ENCODE data around the gene TOMM20.
"Not testable (repeated sequence)": the region's sequence is repeated elsewhere in the genome, so short reads cannot be mapped to it uniquely, and the experiment has no call there.

Gene TOMM20

DNA sequence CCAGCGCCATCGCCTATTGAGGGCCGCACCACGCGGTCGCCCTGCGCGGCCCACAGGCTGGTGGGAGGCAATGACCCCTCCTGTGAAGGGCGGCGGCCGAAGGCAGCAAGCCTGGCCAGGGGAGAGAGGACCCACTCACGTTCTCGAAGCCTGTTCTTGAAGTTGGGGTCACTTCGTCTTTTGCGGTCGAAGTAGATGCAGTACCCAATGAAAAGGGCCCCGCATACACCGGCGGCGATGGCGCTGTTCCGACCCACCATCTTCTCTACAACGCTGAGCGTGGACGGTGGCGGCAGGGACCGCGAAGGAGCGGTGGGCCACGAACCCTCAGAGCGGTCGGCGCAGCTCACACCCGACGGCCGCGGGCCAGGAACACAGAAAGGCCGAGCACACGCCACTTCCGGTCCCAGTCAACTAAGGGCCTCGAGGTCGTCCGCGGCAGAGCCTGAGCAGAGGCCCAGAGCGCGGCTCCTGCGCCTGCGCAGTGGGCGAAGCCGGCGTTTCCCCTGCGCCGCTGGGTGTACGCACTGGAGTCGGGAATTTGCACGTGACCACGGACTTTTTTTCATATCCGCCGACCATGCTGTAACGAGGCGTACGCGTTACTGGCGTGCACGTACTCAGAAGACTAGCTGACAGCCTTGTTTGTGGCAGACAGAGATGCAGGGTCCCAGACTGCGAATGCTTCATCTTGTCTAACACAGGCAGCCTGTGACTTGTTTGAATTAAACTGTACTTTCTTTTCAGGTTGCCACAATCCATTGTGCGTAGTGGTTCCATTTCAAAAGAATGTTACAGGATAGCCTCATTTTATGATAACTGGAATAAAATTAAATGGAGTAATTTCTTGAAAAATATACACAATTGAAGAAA is at the start of gene TOMM20:
Gene TOMM20 (minus strand): TSS at position 382 of the 873 bp plus-strand sequence. CDS start 122 bp downstream, at position 260.
- peak; percentile 88 to 95 for DNase-seq

DNA sequence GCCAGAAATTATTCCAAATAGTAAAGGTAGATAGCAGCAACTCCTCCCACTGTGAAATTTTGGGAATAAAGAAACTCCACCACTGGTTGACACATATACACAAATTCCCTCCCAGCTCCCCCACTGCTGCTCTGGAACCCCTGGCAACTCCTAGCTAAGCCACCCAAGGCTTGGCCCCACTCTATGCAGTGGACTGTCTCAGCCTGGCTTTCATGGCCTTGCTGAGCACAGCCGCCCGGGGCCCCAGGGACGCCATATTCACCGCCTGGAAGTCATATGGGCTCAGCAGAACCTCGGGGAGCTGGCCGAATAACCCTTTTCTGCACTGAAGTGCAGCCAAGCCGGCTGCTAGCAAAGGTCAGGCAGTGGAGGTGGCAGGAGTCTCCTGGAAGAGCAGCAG is 47.8 kb upstream of the TOMM20 start:
- no peak for DNase-seq

DNA sequence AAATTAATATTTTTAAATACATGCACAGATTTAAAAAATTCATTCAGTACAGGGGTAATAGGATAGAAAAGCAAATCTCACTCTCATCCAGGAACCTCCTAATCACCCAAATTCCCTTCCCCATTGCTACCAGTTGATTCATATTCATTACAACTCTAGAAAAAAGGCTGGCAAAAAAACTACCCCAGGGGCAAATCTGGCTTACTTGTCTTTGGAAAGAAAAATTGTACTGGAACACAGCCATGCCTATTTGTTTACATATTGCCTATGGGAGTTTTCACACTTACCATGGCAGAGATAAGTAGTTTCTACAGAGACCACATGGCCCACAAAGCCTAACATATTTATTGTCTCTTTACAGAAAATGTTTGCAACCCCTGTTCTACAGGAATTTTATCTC is 41.3 kb upstream of the TOMM20 start:
- DNase-seq: no peak

DNA sequence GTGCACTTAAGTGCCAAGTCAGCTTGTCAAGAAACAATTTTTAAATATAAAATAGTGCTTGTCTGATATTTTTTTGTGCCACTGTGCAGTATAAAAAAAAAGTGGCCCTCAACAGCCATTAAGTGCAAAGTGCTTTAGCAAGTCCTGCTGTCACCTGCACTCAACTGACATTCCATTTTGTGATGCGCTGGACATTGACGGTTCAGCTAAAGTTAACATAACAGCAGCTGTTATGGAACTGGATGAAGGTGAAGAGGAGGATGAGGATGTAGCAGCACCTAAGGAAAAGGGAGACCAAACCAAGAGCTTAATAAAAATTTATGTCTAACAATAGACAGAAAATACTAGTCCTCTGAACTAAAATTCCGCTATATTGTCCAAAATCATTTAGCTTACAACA is 39.7 kb upstream of the TOMM20 start:
- no peak for DNase-seq

DNA sequence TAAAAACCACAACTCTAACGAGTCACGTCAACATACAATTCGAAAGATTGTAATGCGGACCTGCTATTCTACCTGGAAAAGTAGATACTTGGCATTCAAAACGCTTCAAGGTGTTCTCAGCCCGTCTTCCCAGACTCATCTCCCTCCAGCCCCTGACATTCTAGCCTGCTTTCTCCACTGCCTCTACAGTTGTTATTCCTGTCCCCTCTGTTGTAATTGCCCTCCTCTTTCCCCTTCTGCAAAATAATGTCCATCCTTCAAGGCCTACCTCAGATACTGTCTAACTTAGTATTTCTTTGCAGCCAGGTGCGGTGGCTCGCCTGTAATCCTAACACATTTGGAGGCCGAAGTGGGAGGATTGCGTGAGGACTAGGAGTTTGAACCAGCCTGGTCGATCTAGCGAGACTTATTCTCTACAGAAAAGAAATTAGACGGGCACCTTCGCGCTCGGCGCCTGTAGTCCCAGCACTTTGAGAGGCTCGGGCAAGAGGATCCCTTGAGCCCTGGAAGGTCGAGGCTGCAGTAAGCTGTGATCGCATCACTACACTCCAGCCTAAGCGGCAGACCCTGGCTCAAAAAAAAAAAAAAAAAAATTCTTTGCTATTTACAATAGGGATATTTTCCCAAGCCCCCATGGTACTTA is 33.2 kb upstream of the TOMM20 start:
- DNase-seq: no peak

DNA sequence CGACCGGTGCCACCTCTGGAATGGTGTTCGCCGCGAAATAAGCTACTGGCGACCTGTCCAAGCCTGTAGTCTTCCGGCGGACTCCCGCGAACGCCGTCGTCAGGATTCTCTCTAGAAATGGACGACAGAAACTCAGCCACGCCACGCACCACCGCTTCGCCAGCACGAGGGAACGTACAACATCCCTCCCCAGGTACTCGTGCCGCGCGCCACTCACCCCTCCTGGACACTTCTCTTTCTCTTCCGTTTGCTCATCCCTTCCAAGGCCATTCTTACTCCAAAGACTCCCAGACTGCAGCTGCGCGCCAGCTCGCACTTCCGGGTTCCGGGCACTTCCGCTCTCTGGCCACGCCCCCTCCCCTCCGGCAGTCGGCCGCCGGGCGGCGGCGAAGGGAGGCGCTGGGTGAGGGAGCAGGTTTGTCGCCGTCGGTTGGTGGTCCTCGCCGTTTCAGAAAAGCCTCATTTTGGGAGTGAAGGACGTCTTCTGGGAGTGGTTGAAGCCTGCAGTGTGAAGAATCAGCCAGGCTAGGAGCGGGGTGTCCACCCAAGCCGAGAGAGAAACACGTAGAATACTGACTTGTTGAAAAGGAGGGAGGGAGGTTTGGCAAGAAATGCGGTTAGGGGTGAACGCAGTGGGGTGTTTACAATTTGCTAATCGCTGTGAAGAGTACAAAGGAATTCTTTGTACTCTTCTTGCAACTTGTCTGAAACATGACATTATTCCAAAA is 32.5 kb upstream of the TOMM20 start, which contains the start of gene RBM34:
Gene RBM34 (minus strand): TSS at position 294 of the 728 bp plus-strand sequence. CDS start 24 bp downstream, at position 270.
- DNase-seq: peak; percentile 51 to 89

DNA sequence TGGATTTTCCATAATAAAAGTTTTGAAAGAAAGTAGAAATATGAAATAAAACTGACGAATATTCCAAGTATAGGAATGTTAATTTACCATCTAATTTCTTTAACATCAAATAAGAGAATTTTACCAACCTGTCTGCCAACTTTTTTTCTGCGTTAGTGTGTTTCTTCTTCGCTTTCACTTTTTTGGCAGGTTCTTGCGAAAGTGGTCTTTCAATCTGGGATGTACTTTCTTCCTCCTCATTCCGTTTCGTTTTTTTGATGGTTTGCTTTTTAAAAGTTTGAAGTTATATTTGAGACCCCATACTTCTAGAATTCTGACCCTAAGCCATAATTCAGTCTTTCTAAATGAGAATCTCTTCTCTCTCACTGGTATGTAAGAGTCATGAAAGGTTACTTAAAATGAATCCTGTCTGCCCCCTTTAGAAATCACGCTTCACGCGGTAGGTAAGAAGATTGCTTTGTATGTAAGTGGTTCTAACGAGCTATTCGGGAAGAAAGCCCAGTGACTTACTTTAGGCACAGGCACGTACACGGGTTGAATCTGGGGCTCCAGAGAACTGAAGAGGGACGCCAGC is 31.8 kb upstream of the TOMM20 start:
- DNase-seq: peak in 1 of 2 experiments; percentile 23

DNA sequence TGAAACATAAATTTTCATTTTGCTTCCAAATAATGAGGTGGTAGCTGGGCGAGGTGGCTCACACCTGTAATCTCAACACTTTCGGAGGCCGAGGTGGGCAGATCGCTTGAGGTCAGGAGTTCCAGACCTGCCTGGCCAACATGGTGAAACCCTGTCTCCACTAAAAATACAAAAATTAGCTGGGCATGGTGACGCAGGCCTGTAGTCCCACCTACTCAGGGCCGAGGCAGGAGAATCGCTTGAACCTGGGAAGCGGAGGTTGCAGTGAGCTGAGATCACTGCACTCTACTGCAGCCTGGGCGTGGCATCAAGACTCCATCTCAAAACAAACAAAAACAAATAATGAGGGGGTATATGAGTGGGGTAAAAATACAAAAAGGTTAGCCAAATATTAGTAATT is 31.3 kb upstream of the TOMM20 start:
- DNase-seq: not testable (repeated sequence)

DNA sequence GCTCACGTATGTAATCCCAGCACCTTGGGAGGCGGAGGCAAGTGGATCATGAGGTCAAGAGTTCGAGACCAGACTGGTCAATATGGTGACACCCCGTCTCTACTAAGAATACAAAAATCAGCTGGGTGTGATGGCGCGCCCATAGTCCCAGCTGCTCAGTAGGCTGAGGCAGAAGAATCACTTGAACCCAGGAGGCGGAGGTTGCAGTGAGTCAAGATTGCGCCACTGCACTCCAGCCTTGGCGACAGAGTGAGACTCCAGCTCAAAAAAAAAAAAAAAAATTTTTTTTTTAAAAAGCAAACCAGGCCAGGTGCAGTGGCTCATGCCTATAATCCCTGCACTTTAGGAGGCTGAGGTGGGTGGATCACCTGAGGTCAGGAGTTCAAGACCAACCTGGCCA is 30.6 kb upstream of the TOMM20 start:
- DNase-seq: not testable (repeated sequence)

DNA sequence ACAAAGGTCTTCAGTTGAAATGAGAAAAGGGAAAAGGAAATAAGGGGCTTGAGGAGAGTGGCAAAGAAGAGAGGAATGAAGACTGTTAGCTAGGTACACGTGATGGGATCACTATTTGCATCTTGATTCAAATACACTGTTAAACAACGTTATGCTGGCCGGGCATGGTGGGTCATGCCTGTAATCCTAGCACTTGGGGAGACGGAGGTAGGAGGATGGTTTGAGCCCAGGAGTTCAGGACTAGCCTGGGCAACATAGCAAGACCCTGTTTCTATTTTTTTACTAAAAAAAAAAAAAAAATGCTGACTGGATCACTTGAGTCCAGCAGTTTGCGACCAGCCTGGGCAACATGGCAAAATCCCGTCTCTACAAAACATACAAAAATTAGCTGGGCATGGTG is 30.0 kb upstream of the TOMM20 start:
- peak in 1 of 2 experiments; percentile 6 for DNase-seq

DNA sequence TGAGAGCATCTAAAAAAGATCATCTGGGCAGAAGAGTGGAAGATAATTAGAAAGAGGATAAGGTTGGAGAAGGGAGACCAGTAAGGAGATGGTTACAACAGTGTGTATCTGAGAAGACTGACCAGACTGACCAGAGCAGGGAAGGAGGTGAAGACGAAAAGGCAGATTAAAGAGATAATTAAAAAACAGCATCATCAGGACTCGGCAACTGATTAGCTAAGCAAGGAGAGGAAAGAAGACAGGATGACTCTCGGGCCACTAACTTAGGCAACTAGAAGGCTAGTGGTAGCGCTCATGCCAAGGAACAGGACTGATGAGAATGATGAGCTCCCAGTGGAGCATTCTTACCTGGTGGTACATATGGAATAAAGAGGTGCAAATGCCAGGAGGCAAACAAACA is 28.5 kb upstream of the TOMM20 start:
- no peak for DNase-seq

DNA sequence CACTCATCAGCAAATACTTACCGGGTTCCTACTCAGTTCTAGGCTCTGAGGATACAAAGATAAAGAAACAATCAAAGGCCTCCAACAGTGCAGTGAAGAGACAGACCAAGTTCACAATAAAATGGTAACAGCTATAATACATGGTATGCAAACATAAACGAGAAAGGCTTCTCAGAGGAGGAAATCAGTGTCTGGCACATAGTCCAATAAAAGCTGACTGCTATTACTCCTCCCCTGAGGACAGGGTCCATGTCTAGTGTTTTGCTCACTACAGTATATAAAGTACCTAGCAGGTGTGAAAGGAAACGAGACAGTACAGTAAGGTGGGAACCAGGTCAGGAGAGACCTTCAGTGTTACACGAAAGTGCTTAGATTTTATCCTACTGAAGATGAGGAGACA is 28.1 kb upstream of the TOMM20 start:
- DNase-seq: no peak

DNA sequence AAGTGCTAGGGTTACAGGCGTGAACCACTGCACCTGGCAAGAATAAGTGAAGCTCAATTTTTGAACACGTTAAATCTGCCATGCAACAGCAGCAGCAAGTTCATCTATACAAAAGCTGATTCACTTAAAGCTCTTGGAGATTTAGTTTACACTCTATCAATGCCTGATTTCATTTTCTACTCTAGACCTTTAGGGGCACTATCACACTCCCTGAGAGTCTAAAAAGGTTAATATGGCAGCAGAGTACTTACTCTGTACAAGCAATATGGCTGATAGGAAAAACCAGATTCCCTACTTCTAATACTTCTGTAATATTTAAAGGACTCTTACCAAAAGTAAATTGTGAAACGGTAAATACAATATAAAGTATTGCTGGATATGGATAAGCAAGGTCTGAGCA is 27.6 kb upstream of the TOMM20 start:
- DNase-seq: no peak

DNA sequence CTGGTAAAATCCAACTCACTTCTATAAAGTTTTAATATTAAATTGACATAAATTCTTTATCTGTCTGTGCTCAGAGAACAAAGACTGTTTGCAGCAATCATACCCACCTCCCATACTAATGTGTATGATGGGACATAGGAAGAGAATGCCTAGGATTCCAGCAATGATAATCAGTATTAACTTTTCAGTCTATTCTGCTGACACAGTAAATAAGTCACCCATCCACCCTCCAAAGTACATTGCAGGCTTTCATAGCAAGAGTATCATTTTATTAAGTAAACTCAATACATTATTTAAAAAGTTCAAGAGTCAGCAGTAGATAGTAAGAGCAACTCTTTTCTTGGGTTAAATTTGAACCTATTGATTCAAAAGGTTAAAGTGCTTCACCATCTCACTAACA is 23.6 kb upstream of the TOMM20 start:
- DNase-seq: no peak

DNA sequence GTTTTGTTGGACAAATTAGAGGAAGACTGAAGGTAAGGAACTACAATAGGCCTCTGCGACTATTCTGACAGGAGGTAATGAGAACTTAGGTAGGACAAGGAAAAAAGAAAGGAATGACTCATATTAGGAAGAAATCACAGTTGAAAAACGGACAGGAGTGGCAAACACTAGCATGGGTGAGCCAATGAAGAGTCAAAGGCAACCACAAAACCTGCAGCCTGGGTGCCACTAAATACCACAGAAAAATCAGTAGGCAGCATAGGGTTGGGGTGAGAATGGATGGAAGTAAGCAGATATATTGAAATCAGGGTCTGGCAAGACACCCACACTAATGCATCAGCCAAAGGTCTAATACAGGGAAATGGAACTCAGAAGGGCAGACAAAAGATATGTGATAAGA is 22.4 kb upstream of the TOMM20 start:
- no peak for DNase-seq

DNA sequence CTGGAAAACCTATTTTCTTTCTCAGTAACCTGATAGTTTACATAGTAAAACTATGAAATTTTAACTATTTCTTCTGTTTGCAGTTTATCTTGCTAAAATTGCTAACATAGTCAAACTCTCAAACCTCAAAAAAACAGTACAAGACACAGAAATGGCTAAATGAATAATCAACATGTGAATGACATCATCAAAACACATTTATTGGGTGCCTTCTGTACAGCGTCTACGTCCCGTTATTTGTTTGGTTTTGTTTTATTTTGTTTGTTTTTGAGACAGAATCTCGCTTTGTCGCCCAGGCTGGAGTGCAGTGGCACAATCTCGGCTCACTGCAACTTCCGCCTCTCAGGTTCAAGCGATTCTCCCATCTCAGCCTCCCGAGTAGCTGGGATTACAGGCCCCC is 21.2 kb upstream of the TOMM20 start:
- no peak for DNase-seq

DNA sequence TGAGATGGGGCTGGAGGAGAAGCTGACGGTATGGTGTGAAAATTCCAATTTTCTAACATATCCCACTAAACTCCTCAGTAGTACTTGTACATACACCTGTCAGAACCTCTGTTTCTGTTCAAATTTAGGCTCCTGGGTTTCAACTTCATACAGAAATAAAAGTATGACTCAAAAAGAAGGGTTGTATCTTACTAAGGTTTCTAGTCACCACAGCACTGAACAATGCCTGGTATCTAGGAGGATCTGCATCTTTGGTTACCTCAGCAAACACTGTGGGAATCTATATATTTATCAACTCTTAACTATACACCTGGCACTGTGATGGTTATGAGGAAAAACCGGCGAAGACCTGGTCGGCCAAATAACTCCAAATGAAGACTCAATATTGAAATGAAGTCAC is 18.6 kb upstream of the TOMM20 start:
- DNase-seq: no peak

DNA sequence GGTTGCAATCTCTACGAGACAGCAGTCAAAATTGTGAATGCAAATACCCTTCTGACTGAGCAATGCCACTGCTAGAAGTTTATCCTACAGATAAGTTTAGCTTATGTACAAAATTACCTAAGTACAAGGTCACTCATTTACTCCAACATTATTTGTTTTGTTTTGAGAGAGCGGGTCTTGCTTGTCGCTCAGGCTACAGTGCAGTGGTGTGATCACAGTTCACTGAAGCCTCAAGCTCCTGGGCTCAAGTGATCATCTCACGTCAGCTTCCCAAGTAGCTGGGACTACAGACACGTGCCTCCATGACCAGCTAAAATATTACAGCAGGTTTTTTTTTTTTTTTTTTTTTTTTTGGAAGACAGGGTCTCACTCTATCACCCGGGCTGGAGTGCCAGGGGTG is 17.0 kb upstream of the TOMM20 start:
- DNase-seq: no peak

DNA sequence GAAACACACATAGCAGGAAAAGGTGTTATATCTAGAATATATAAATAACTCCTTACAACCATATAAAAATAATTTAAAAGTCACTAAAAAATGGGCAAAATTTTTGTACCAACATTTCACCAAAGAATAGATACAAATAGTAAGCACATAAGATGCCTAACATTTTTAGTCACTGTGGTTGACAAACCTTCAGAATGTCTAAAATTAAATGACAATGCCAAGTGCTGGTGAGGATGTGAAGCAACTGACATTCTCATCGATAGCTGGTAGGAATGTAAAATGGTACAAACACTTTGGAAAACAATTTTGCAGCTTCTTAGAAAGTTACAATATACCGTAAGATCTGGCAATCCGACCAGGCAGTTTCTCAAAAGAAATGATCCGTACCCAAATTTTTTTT is 14.4 kb upstream of the TOMM20 start:
- no peak for DNase-seq

DNA sequence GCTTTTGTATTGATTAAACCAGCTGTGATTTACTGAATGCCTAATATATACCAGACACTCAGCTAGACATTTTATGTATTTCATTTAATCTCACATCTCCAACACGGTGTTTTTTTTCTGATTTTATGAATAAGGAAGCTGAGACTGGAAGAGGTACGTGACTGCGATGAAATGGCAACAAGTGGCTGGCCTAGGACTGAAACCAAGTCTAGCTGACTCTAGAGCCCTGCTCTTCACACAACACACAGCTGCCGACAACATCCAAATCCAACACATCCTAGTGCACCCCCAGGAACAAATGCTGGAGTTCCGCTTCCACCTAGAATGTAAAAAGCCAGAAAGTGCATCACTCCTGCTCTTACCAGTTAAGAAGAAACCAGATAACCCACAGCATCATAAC is 10.7 kb upstream of the TOMM20 start:
- no peak for DNase-seq

DNA sequence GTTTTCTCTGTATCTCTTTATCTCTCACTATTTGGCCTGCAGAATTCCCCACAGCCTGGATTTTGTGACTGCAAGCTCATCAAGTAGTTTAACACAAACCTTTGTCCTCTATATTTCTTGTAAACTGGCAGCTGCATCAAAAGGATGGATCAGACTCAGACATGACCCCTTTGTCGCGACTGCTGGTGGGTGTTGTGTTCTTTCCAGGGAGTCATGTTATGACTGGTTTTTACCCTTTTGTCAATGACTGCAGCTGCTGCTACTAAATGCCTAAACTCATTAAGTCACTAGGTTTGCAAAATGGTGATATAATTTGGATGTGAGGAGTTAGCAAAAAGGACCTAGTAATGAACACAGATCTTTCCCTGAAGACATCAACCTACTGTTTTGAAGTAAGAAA is 10.2 kb upstream of the TOMM20 start:
- no peak for DNase-seq

DNA sequence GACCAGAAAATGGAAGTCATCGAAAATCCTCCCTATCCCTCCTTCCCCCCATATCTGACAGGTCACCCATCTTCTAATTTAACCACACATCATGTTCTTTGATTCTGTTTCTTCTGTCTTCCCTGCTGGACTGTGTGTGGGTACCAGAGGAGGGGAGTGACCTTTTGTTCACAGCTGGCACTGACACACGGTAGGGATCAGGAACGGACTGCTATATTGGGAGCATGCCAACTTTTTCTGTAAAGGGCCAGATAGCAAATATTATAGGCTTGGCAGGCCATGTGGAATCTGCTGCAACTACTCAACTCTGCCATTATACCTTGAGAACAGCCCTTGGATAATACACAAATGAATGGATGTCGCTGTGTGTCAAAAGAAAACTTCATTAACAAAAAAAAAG is 7.5 kb upstream of the TOMM20 start:
- no peak for DNase-seq

DNA sequence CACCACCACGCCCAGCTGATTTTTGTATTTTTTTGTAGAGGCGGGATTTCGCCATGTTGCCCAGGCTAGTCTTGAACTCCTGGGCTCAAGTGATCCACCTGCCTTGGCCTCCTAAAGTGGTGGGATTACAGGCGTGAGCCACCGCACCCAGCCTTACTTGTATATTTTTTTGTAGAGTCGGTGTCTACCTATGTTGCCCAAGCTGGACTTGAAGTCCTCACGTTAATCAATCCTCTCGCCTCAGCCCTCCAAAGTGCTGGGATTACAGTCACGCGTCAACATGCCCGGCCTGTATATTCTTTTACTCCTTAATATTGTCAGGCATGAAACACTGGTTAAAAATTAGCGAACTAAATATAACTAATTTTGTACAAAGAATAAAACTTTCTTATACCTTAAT is 5.5 kb upstream of the TOMM20 start:
- no peak for DNase-seq

Measured in NCI-H526 (cell line).